Gastroesophageal sphincter (tissue), 4 donors: ENCODE measurements around the gene GAS1. TPM values are rescaled to one million over a fixed set of nuclear protein-coding genes. Genes with fewer than 3 reads are reported as not detected.
A peak's percentile ranks its signal among the peaks of the same experiment; 100 is the strongest.

Experiments used
- ATAC-seq: fragments of 150-250 bp; one replicate; pipeline ENCODE4 v1.9.1; 2016; ENCODE audit warnings: mild to moderate bottlenecking, moderate library complexity
- H3K27ac ChIP-seq, 4 donors: fragments of 200-600 bp; sonication (generic) in 3 of 4; 1 replicate in 3 of 4; 2 replicates in 1 of 4; pipeline ENCODE4 v1.5.1; 2016 to 2019
- H3K27me3 ChIP-seq: fragments of 200-600 bp; sonication (generic); one replicate; pipeline ENCODE4 v1.5.1; 2019
- H3K36me3 ChIP-seq, 2 donors: fragments of 200-600 bp; sonication (generic); one replicate each; pipeline ENCODE4 v1.5.1; 2019; ENCODE audit warnings: control low read depth in 1 of 2
- H3K4me1 ChIP-seq, 3 donors: fragments of 200-600 bp; sonication (generic); 1 replicate in 2 of 3; 2 replicates in 1 of 3; pipeline ENCODE4 v1.5.1; 2016 to 2019; ENCODE audit warnings: control low read depth in 2 of 3
- H3K4me3 ChIP-seq, 2 donors: fragments of 200-600 bp; sonication (generic); one replicate each; pipeline ENCODE4 v1.5.1; 2019; ENCODE audit warnings: mild to moderate bottlenecking in 1 of 2, moderate library complexity in 1 of 2
- H3K9me3 ChIP-seq, 3 donors: fragments of 200-600 bp; sonication (generic); one replicate each; pipeline ENCODE4 v1.5.1; 2017 to 2019; ENCODE audit warnings: control low read depth in 2 of 3
- CTCF ChIP-seq, 4 experiments: fragments of 200-600 bp in 2 of 4; fragments of 450-650 bp in 2 of 4; sonication (generic) in 1 of 4; IDR thresholded peaks; one replicate each; pipeline ENCODE4 v1.5.1; 2017 to 2019; ENCODE audit warnings: antibody characterized with exemption in 4 of 4, mild to moderate bottlenecking in 2 of 4, moderate library complexity in 2 of 4
- EP300 ChIP-seq: sonication (generic); formaldehyde crosslinking; IDR thresholded peaks from one replicate; pipeline ENCODE4 v1.6.1; 2017; ENCODE audit warnings: antibody characterized with exemption, mild to moderate bottlenecking
- POLR2A ChIP-seq, 2 donors: fragments of 450-650 bp; IDR thresholded peaks; one replicate each; pipeline ENCODE4 v1.6.1; 2017; ENCODE audit warnings: antibody characterized with exemption in 2 of 2, mild to moderate bottlenecking in 2 of 2, moderate library complexity in 1 of 2
- POLR2AphosphoS5 ChIP-seq: sonication (generic); formaldehyde crosslinking; IDR thresholded peaks from one replicate; pipeline ENCODE4 v1.6.1; 2017; ENCODE audit warnings: antibody characterized with exemption
- WGBS, 2 donors: methylation state at CpG; one replicate each; pipeline ENCODE4 v1.1.5; 2018; ENCODE audit warnings: low coverage in 1 of 2; 5-methylcytosine and 5-hydroxymethylcytosine counted together
- total RNA-seq, 4 donors: library from RNA; depleted of rRNA; stranded (reverse); fragments of >200 nt; gene quantifications; one replicate each; pipeline ENCODE4 v1.1.0, GENCODE V29; 2016

The GAS1 gene, protein sequence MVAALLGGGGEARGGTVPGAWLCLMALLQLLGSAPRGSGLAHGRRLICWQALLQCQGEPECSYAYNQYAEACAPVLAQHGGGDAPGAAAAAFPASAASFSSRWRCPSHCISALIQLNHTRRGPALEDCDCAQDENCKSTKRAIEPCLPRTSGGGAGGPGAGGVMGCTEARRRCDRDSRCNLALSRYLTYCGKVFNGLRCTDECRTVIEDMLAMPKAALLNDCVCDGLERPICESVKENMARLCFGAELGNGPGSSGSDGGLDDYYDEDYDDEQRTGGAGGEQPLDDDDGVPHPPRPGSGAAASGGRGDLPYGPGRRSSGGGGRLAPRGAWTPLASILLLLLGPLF
- 100 to 1,000 TPM in 2 of 4 donors, 10 to 100 TPM in 2; 65.7 to 167 (median 90.5) TPM for total RNA-seq

- Histone ChIP-seq H3K27ac (peak within 1 kb of the TSS; percentile 71 to 94 (median 91)), H3K36me3 (peaks cover 0 to 6% of the 10 kb centered on the region in 2 donors), H3K27me3 (no peaks in the 10 kb centered on the region), H3K9me3 (no peaks in the 10 kb centered on the region), H3K4me1 (peaks cover 0 to 55% (median 2%) of the 10 kb centered on the region in 3 donors), H3K4me3 (peak within 1 kb of the TSS; percentile 69 to 71)
- peak; percentile 86 for ATAC-seq
- TF ChIP-seq POLR2AphosphoS5 (peak; percentile 52), CTCF (IDR thresholded peaks at IDR 0.05) (no peak), POLR2A (IDR thresholded peaks at IDR 0.05) (peak; percentile 45 to 70), EP300 (no peak)
- 0 to 1% methylated on average over 19 to 23 of the region's 89 CpGs for WGBS, 2 donors
Measured at GRCh38 chr9:86947146-86948073, at the start of gene GAS1. TSS of gene GAS1 (minus strand) at chr9:86947506. CDS start at chr9:86946779, 727 bp downstream.

DNA sequence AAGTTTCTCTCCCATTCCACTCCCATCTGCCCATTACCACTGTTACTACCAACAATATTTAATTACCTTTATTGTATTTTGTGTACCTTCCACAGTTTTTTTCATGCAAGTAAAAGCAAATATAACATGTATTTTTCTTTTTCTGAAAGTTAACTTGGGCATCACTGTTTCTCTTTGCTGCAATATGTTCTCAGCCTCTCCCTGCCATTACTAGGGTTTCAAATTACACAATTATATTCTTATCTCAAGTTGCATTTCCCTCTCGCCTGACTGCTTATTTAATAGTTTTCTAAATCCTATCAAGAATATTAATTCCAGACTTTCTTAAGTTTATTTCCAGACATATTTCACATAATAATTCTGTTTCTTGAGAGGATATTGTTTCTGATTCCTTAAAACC lies 46.9 kb upstream of the GAS1 start:
- TF ChIP-seq POLR2A (IDR thresholded peaks at IDR 0.05) (no peak), EP300 (no peak), POLR2AphosphoS5 (no peak), CTCF (IDR thresholded peaks at IDR 0.05) (no peak)
- H3K27ac ChIP-seq = no peak overlapping the region
- no peaks in the 10 kb centered on the region for H3K36me3 ChIP-seq
- H3K4me3 ChIP-seq = no peak overlapping the region
- no peak for ATAC-seq
- no peaks in the 10 kb centered on the region for H3K27me3 ChIP-seq
- WGBS, 2 donors = 4 to 50% methylated on average over 1 of the region's 1 CpG
- H3K4me1 ChIP-seq = no peaks in the 10 kb centered on the region
- no peaks in the 10 kb centered on the region for H3K9me3 ChIP-seq

- no peak for TF ChIP-seq EP300
- no peak for TF ChIP-seq POLR2A (IDR thresholded peaks at IDR 0.05)
- TF ChIP-seq POLR2AphosphoS5 = no peak
- TF ChIP-seq CTCF (IDR thresholded peaks at IDR 0.05) = no peak
- Histone ChIP-seq H3K9me3 (no peaks in the 10 kb centered on the region), H3K4me3 (no peak overlapping the region), H3K27me3 (no peaks in the 10 kb centered on the region), H3K36me3 (no peaks in the 10 kb centered on the region), H3K27ac (no peak overlapping the region), H3K4me1 (no peaks in the 10 kb centered on the region)
- no peak for ATAC-seq
Measured at GRCh38 chr9:86993830-86994229, 46.5 kb upstream of the GAS1 start.

DNA sequence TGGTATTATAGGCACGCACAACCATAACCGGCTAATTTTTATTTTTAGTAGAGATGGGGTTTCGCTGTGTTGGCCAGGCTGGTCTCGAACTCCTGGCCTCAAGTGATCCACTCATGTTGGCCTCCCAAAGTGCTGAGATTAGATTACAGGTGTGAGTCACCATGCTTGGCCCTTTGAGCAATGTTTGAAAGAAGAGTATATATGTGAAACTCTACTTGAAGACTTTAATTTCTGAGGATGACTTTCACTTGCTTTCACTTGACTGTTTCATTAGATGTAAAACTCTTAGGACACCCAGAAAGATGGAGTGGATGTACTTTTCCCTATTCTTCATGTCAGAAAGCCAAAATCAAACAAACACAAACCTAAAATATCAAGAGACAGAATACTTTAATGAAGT lies 43.8 kb upstream of the GAS1 start:
- Histone ChIP-seq H3K4me1 (no peaks in the 10 kb centered on the region), H3K36me3 (no peaks in the 10 kb centered on the region), H3K9me3 (no peaks in the 10 kb centered on the region), H3K27me3 (no peaks in the 10 kb centered on the region), H3K4me3 (no peak overlapping the region), H3K27ac (no peak overlapping the region)
- WGBS, 2 donors = 67 to 100% methylated on average over 1 to 3 of the region's 4 CpGs
- TF ChIP-seq POLR2AphosphoS5 (no peak), EP300 (no peak), POLR2A (IDR thresholded peaks at IDR 0.05) (no peak), CTCF (IDR thresholded peaks at IDR 0.05) (no peak)
- ATAC-seq = no peak
